MM.1S (cell line): Measurements from ENCODE around the gene FAM9A.
"Not testable (repeated sequence)": the region's sequence is repeated elsewhere in the genome, so short reads cannot be mapped to it uniquely, and the experiment has no call there.

Experiments used
- CTCF ChIP-seq: fragments of 300-600 bp; sonication (generic); IDR thresholded peaks from 2 replicates; pipeline ENCODE4 v1.5.1; 2016; ENCODE audit warnings: antibody characterized with exemption, low read length, mixed read lengths
- EZH2 ChIP-seq: fragments of 300-600 bp; sonication (generic); optimal IDR thresholded peaks from 2 replicates; pipeline ENCODE3; 2017; ENCODE audit warnings: low read depth, mild to moderate bottlenecking, antibody characterized with exemption, low read length, mixed read lengths

GRCh38 chrX:8757609-8758389, 43.4 kb downstream of the FAM9A start:
- not testable (repeated sequence) for TF ChIP-seq CTCF, EZH2
